HG03280 (cell line): Measurements from ENCODE around the gene SPATC1L.

Source experiments
- ATAC-seq: cut with Tn5 transposase; IDR thresholded peaks from one replicate; pipeline ENCODE4 v1.9.1; 2021; ENCODE audit warnings: mild to moderate bottlenecking, moderate library complexity; ENCODE audit not compliant: unreplicated experiment

Gene SPATC1L

GRCh38 chr21:46215436-46216131 is 31.3 kb upstream of the SPATC1L start:
- no peak for ATAC-seq

GRCh38 chr21:46214478-46215340 is 30.4 kb upstream of the SPATC1L start:
- no peak for ATAC-seq

- ATAC-seq, result no peak
Measured at GRCh38 chr21:46213620-46214286, 29.5 kb upstream of the SPATC1L start.

- ATAC-seq, result no peak
Measured at GRCh38 chr21:46212721-46213484, 28.6 kb upstream of the SPATC1L start.

GRCh38 chr21:46211786-46212720 is 27.8 kb upstream of the SPATC1L start:
- no peak for ATAC-seq

- ATAC-seq, result no peak
Measured at GRCh38 chr21:46211376-46211775, 27.1 kb upstream of the SPATC1L start.

- ATAC-seq, result no peak
Measured at GRCh38 chr21:46210378-46211136, 26.3 kb upstream of the SPATC1L start.

GRCh38 chr21:46208761-46209721 is 24.8 kb upstream of the SPATC1L start:
- no peak for ATAC-seq

GRCh38 chr21:46207920-46208591 is 23.8 kb upstream of the SPATC1L start:
- no peak for ATAC-seq

GRCh38 chr21:46207006-46207919 is 23.0 kb upstream of the SPATC1L start:
- ATAC-seq, result no peak

- no peak for ATAC-seq
Measured at GRCh38 chr21:46206163-46207005, 22.1 kb upstream of the SPATC1L start.

GRCh38 chr21:46205766-46206162 is 21.5 kb upstream of the SPATC1L start:
- ATAC-seq, result no peak

GRCh38 chr21:46205166-46205565 is 20.9 kb upstream of the SPATC1L start:
- no peak for ATAC-seq

- ATAC-seq, result no peak
Measured at GRCh38 chr21:46203203-46203600, 18.9 kb upstream of the SPATC1L start.

- ATAC-seq, result no peak
Measured at GRCh38 chr21:46202592-46203202, 18.4 kb upstream of the SPATC1L start.
